GM21717 (cell line): ENCODE measurements around the gene ERCC6L.
A peak's percentile ranks its signal among the peaks of the same experiment; 100 is the strongest.

Experiments used
- ATAC-seq: cut with Tn5 transposase; IDR thresholded peaks from one replicate; pipeline ENCODE4 v1.9.1; 2021; ENCODE audit warnings: mild to moderate bottlenecking, moderate library complexity; ENCODE audit not compliant: unreplicated experiment

Gene ERCC6L, protein sequence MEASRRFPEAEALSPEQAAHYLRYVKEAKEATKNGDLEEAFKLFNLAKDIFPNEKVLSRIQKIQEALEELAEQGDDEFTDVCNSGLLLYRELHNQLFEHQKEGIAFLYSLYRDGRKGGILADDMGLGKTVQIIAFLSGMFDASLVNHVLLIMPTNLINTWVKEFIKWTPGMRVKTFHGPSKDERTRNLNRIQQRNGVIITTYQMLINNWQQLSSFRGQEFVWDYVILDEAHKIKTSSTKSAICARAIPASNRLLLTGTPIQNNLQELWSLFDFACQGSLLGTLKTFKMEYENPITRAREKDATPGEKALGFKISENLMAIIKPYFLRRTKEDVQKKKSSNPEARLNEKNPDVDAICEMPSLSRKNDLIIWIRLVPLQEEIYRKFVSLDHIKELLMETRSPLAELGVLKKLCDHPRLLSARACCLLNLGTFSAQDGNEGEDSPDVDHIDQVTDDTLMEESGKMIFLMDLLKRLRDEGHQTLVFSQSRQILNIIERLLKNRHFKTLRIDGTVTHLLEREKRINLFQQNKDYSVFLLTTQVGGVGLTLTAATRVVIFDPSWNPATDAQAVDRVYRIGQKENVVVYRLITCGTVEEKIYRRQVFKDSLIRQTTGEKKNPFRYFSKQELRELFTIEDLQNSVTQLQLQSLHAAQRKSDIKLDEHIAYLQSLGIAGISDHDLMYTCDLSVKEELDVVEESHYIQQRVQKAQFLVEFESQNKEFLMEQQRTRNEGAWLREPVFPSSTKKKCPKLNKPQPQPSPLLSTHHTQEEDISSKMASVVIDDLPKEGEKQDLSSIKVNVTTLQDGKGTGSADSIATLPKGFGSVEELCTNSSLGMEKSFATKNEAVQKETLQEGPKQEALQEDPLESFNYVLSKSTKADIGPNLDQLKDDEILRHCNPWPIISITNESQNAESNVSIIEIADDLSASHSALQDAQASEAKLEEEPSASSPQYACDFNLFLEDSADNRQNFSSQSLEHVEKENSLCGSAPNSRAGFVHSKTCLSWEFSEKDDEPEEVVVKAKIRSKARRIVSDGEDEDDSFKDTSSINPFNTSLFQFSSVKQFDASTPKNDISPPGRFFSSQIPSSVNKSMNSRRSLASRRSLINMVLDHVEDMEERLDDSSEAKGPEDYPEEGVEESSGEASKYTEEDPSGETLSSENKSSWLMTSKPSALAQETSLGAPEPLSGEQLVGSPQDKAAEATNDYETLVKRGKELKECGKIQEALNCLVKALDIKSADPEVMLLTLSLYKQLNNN

DNA sequence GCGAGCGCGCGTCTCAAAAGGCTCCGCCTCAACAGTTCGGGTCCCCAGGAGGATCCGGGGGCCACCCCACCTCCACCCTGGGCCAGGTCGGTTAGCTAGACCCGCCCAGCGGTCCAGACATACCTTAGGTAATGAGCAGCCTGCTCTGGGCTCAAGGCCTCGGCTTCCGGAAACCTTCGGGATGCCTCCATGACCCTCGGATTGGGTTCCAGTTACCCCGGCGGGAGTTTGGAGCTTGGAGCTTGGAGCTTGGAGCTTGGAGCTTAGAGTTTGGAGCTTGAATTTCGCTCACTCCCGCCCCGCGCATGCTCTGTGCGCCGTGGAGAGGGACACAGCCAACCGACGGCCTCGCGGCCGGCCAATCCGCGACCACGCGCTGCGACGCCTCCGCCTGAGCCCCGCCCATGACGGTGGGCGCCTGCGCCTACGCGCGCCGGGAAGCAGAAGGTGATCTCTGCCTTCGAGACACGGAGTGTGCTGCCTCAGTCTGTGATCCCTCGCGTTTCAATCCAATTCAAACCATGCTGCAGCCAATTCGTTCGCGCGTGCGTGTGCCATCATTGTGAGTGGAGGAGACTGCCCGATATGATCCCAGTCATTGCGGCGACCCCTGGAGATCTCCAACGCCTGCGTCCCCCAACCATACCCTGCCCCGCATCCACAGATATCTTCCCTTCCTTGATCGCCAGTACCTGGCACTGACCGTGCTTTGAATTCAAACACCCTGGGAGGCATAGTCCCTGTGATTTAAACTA lies at the start of gene ERCC6L:
Gene ERCC6L, minus strand, starts transcription at position 307 of the 755 bp plus-strand sequence. Its CDS starts 116 bp downstream, at position 191.
- peak; percentile 90 for ATAC-seq

DNA sequence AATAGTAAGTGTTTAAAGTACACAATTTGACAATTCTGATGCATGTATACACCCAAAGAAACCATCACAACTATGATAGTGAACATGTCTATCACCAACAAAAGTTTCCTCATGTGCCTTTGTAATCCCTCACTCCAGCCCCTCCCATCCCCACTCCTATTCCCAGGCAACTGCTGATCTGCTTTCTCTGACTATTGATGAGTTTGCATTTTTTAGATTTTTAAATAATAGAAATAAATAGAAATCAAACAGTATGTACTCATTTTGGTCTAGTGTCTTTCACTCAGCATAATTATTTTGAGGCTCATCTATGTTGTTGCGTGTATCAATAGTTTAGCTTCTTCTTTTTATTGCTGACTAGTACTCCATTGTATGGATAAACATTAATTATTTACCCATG lies 43.5 kb upstream of the ERCC6L start:
- no peak for ATAC-seq

DNA sequence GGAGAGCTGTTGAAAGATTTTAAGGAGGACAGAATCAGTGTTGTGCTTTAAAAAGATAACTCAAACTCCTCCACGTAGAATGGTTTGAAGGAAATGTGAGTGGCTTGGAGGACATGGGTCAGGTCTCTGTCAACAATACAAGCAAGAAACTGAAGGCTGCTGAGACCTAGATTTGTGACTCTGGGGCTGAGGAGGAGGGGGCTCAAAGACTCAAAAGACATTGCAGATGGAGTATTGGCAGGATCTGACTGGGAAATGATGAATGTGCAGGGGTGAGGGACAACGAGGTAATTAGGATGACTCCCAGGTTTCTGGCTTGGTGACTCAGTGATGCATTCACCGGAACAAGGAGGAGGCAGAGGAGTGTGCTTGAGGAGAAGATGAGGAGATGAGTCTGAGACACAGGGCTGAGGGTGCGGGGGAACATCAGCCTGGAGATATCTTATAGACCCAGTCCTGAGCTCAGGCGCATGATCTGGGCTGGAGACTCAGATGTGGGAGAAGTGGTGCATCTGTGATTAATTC lies 41.6 kb upstream of the ERCC6L start:
- no peak for ATAC-seq

DNA sequence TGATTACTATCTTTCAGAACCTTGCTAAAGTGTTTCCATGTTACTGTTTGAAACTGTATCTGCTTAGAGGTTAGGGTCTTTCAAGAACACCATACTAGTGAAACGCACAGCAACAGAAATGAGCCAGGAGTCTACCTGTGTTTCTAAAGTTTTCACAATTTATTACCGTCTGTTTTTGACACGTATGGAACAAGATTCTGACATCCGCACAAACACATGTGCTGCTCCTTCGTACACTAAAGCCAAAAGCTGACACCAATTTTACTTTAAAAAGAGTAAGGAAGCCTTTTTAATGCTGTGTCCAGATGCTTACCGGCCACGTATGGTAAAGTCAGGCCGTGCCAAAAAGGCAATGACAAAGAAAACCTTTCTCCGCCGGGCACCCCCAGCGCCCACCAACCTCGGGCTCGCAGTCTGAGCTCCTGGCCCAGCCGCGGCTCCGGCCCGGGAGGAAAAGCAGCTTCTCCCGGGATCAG lies 37.7 kb upstream of the ERCC6L start:
- no peak for ATAC-seq

DNA sequence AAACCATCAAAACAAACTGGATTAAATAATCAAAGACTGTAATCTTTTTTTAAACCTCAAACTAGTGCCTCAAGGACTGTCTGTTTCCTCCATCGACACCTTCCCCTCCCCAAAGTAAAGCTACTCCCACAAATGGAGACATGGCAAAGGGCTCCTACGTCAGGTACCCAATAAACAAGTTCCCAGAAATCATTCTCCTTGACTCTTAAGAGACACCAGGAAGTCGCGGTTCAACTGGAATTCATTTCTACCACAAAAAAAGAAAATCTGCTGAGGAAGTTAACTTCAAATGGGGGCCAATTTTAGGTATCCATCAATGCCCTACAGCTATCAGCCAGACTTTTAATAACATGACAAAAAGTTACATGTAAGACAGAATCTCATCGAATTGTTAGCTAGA lies 35.7 kb upstream of the ERCC6L start:
- no peak for ATAC-seq

DNA sequence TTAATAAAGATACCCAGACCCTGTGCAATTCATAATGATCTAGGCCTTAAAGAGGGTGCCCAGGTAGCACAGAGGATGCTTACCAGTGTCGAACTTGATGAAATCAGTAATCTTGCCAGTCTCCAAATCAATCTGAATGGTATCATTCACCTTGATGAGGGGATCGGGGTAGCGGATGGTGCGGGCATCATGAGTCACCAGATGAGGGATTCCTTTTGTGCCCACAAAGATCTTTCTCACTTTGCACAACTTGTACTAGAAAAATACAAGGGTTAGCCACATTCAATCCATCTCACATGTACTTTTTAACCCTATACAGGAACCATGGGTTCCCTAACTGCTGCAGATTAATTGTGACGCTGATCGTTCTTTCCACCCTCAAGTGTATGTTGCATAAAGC lies 34.9 kb upstream of the ERCC6L start:
- ATAC-seq = no peak

DNA sequence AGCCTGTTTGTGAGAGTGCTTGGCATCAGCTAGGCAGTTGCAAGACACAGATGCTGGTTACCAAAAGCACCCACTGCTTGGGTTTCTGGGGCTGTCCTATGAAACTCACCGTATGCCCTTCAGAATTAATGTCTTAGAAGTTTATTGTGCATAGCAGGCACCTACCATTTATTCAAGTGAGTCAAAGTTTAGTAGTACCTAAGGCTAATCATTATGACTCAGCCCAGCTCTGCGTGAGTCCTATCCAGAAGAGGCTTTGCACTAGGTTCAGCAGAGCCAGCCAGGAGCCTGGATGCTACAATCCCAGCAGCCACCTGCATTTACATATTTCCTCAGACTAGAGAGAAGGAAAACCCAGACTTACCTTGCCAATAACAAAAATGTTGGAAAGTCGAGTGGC lies 34.0 kb upstream of the ERCC6L start:
- no peak for ATAC-seq

DNA sequence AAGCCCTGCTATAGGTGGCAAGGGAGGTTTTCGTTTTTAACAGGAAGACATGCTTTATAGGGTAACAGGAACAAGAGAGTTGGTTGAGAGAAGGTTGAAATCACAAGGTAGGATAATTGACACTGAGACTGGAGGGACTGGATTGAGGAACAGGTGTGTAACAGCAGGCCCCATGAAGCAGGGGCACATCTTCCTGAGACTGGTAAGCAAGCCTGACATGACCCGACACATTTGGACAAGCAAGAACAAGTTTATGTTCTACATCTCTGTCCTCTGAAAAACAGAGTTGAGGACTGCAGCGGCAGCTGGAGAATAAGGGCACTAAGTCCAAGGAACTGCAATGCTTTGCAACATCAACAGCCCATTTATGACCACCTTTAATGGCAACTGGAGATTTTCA lies 33.0 kb upstream of the ERCC6L start:
- no peak for ATAC-seq

DNA sequence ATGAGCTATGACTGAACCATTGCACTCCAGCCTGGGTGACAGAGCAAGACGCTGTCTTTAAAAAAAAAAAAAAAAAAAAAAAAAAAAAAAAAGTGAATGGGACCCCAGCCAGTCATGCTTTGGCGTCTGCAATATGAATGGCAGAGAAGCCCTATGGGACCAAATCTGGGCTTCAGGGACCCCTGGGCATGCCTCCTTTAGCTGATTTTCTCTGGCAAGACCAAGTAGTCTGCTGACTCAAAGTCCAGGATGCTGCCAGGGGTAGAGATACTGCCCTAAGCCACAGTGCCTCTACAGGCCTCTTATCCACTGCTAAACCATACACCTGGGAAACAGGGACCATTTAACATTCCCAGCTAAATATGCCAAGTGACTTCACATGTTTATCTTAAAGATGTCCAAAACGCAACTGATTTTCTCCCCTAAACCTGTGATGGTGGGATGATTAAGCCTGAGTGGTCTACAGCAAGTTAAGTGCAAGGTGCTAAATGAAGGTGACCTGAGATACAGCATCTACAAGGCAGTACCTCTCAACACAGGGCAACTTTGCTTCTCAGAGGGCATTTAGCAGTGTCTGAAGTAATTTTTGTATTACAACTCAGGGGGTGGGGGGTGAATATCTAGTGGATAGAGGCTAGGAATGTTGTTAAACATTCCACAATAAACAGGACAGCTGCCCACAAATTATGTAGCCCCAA lies 32.4 kb upstream of the ERCC6L start:
- no peak for ATAC-seq

DNA sequence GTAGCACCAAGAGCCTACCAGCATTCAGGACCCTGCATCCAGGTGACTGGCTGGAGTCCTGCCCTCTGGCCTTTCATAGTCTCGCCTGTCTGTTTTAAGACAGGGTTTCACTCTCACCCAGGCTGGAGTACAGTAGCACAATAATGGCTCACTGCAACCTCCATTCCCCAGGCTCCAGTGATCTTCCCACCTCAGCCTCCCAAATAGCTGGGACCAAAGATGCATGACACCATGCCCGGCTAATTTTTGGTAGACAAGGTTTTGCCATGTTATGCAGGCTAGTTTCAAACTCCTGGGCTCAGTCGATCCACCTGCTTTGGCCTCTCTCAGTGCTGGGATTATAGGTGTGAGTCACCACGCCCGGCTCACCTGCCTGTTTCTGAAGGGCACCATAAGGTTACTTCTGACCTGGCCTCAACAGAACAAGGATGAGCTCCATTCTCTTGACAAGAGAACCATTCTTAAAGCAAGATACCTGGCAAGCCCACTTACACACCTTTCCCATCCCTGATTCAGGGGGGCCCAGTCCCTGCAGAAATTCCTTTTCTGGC lies 31.6 kb upstream of the ERCC6L start:
- no peak for ATAC-seq

DNA sequence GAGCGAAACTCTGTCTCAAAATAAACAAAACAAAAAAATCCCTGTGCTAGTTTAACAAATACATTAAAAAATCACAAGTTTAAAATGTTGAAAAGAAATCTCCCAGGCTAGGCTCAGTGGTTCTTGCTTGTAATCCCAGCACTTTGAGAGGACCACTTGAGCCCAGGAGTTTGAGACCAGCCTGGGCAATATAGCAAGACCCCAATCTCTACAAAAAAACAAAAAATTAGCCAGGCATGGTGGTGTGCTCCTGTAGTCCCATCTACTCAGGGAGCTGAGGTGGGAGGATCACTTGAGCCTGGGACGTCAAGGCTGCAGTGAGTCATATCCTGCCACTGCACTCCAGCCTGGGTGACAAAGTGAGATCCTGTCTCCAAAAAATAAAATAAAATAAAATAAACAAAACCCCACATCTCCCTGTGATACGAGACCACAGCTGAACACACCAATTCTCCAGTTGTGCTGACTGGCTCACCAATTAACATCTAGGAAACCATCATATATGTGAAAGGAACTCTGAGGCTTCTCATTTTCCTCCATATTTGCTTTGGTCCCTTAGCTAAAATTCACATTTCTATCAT lies 30.9 kb upstream of the ERCC6L start:
- ATAC-seq = no peak

DNA sequence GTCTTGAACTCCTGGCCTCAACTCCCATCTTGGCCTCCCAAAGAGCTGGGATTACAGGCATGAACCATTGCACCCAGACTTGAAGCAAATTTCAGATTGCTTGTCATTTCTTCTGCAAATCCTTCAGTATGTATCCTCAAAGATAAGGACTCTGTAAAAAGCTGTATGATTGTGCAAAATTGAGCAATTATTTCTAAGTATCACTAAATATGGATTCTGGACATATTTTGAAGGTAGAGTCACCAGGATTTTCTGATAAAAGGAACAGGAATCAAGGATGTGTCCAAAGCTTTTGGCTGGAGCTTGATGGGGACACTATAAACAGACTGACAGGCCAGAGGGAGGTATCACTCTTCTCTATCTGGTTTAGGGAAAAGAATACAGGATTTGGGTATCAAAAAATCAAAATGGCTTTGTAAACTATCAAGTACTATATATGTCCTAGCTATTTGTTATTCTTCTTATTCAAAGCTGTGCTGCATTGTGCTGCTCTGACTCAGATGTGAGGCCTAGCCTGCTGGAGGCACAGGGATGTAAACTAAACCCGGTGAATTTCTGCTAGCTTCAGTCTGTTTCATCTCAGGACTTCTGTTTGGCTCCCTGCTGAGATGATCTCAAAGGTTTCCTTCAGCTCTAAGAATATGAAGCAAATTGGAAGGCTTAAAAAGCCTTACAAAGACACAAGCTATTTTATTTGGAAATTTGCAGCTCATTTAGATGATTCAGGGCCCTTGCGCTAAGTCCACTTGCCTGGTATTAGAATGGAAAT lies 30.0 kb upstream of the ERCC6L start:
- no peak for ATAC-seq

DNA sequence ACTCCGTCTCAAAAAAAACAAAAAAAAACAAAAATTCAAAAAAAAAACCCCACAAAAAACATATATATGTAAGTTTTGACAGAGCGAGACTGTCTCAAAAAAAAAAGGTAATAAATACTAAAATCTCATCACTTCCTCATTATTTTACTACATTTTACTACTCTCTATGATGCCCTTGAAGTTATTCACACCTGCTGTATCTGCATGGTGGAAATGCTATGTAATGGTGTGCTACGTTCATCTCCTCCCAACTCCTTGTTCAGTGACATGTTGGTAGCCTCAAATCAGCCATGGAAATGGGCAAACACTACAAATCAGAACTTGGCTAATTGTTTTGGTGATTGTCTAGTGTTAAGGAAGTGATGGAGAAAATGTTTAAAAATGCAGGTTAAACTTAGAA lies 26.4 kb upstream of the ERCC6L start:
- ATAC-seq = no peak

DNA sequence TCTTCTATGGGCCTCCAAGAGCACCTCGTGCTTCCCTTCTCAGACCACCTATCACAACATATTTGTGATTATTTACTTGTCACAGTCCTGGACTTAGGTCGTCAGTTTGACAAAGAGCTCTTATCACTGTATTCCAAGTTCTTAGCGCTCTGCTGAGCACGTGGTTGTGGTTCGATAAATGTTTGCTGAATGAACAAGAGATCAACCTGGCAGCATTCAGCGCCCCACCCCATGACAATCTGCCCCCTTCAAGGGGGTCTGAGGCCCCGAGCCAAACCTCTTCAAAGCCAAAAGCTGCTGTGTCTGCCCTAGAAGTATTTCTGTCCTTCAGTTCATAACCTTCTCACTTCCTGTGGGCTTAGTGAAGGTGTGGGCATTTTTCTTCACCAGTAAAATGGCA lies 23.2 kb upstream of the ERCC6L start:
- ATAC-seq = no peak

DNA sequence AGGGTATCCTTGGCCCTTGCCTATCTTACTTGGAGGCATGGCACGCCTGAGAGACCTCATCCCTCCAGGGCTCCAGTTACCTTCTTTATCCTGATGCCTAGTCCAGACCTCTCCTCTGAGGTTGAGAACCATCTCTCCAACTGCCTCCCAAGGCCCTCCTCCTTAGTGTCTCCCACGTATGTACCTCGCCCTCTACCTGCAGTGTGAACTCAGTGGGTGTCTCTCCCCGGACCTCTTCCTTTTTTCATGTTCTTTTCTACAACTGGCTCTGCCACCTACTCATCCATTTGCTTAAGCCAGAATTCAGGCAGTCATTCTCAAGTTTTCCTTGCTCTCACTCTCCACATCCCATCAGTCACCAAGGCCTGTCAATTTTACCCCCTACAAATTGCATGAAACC lies 21.6 kb upstream of the ERCC6L start:
- no peak for ATAC-seq

DNA sequence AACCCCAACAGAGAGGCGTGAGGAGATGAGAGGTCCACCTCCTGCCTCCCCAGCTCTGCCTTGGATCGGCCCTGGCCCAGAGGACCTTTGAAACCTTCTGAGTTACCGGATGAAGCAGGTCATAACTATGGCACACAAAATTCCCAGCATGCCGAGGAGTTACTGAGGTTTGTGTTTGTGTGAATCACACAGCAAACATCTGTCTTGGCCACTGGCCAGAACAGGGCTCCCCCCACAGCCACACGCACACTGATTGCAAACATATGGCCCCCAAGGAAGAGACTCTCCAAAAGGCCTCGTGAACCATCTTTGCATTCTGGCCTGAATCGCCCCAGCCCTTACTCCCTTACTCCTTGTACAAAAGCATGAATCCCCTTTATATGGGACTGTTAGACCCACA lies 19.3 kb upstream of the ERCC6L start:
- ATAC-seq = no peak

DNA sequence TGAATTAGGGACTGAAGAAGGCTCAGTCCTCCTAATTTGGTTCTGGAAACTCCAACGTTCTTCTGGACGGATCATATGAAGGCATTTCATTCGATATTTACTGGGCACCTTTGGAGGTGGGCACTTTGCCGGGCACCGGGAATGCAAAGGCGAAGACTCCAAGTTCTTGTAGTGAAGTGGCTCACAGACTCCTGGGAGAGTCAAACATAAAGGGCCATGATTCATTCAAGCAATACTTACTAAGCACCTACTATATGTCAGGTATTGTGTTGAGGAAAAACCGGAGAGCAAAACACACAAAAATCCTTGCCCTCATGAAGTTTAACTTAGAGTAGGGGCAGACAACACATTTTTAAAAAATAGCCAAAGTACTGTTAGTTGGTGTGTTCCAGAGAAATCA lies 17.0 kb upstream of the ERCC6L start:
- ATAC-seq = no peak

DNA sequence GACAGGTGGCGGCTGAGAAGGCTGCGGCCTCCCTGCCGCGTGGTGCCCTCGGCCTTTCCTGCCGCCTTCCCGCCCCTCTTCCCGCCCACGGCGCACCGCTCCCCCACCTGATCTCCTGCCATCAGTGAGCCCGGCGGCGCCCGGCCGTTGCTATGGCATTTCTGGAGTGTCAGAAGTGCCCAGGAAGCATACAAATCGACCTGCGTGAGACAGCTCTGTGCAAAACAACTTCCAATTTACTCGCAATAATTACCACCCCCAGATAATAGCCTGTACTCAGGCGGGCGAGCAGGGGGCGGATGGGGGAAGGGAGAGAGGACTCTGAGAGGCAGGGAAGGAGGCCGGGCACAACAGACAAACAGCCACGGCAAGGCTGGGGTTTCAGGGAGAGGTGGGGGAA lies 16.6 kb upstream of the ERCC6L start:
- ATAC-seq = no peak
